IMR-90 (cell line): ENCODE data around the gene CCDC122. TPM values are rescaled to one million over a fixed set of nuclear protein-coding genes. Genes with fewer than 3 reads are reported as not detected.

Experiments
- ATAC-seq: fragments of 200-7000 bp; cut with Tn5 transposase; 2 replicates; pipeline ENCODE4 v1.9.1; 2020; ENCODE audit warnings: low read depth, mild to moderate bottlenecking, moderate library complexity
- BruUV-seq: library from RNA; stranded (reverse); fragments of 400-500 nt; replicated peaks from 2 replicates; lab custom pipeline; 2021; lab: Mats Ljungman, UMichigan
- CTCF ChIA-PET: fragments of 300-600 bp; formaldehyde crosslinking; extraction: SDS; loops from one replicate; lab custom pipeline; 2021; ENCODE audit warnings: antibody characterized with exemption; lab: Yijun Ruan, JAX
- POLR2A ChIA-PET: fragments of 300-600 bp; sonication (Branson Sonifier 250); formaldehyde crosslinking; loops from one replicate; lab custom pipeline; 2022; ENCODE audit warnings: antibody characterized with exemption; ENCODE audit not compliant: unreplicated experiment; lab: Charles Lee
- DNase-seq: peaks from one replicate; pipeline ENCODE4 v3.0.0; 2013
- H2AFZ ChIP-seq: replicated peaks from 2 replicates; pipeline ENCODE3; 2013; ENCODE audit warnings: low read length, mild to moderate bottlenecking; ENCODE audit not compliant: poor library complexity
- H2AK5ac ChIP-seq: 2 replicates; pipeline ENCODE4 v1.6.1; 2013; ENCODE audit warnings: low read depth, low read length, inconsistent platforms
- H2AK9ac ChIP-seq: replicated peaks from 2 replicates; pipeline ENCODE3; 2013; ENCODE audit warnings: mild to moderate bottlenecking, low read depth, low read length, moderate library complexity; ENCODE audit not compliant: poor library complexity
- H2BK120ac ChIP-seq: 2 replicates; pipeline ENCODE4 v1.6.1; 2013; ENCODE audit warnings: low read depth, low read length, inconsistent platforms
- H2BK15ac ChIP-seq: 3 replicates; pipeline ENCODE4 v1.6.1; 2013; ENCODE audit warnings: low read depth, low read length, inconsistent platforms
- H2BK20ac ChIP-seq: 2 replicates; pipeline ENCODE4 v1.6.1; 2013; ENCODE audit warnings: low read depth, mild to moderate bottlenecking, inconsistent platforms, low read length, moderate library complexity
- H2BK5ac ChIP-seq: 2 replicates; pipeline ENCODE4 v1.6.1; 2013; ENCODE audit warnings: mild to moderate bottlenecking, low read depth, low read length, inconsistent platforms; ENCODE audit not compliant: poor library complexity, severe bottlenecking
- H3K14ac ChIP-seq: replicated peaks from 2 replicates; pipeline ENCODE4 v1.6.1; 2013; ENCODE audit warnings: low read depth, low read length, inconsistent platforms
- H3K18ac ChIP-seq: 2 replicates; pipeline ENCODE4 v1.6.1; 2013; ENCODE audit warnings: low read depth, low read length, control low read depth
- H3K23ac ChIP-seq: 2 replicates; pipeline ENCODE4 v1.6.1; 2013; ENCODE audit warnings: low read depth, low read length, inconsistent platforms
- H3K27ac ChIP-seq: 2 replicates; pipeline ENCODE4 v1.5.1; 2013; ENCODE audit warnings: mild to moderate bottlenecking, control low read depth, low read length; ENCODE audit not compliant: insufficient read depth
- H3K27me3 ChIP-seq: 2 replicates; pipeline ENCODE4 v1.6.1; 2013; ENCODE audit warnings: low read length; ENCODE audit not compliant: control insufficient read depth, insufficient read depth
- H3K36me3 ChIP-seq: 2 replicates; pipeline ENCODE4 v1.6.1; 2013; ENCODE audit warnings: low read length, mixed read lengths; ENCODE audit not compliant: control insufficient read depth, insufficient read depth
- H3K4ac ChIP-seq: 2 replicates; pipeline ENCODE4 v1.6.1; 2013; ENCODE audit warnings: low read depth, low read length, inconsistent platforms
- H3K4me1 ChIP-seq: 2 replicates; pipeline ENCODE4 v1.6.1; 2013; ENCODE audit warnings: low read length, mixed read lengths; ENCODE audit not compliant: control insufficient read depth, insufficient read depth
- H3K4me2 ChIP-seq: 2 replicates; pipeline ENCODE4 v1.6.1; 2013; ENCODE audit warnings: low read depth, mild to moderate bottlenecking, control low read depth, low read length, moderate library complexity
- H3K4me3 ChIP-seq: 2 replicates; pipeline ENCODE4 v1.5.1; 2013; ENCODE audit warnings: low read depth, mild to moderate bottlenecking, control low read depth, low read length, moderate library complexity; ENCODE audit not compliant: insufficient read depth
- H3K56ac ChIP-seq: 2 replicates; pipeline ENCODE4 v1.6.1; 2013; ENCODE audit warnings: low read length, inconsistent platforms; ENCODE audit not compliant: insufficient read depth; ENCODE audit errors: extremely low read depth
- H3K79me1 ChIP-seq, 2 experiments: 2 replicates each; pipeline ENCODE4 v1.6.1; 2013; ENCODE audit warnings: low read length in 2 of 2, inconsistent platforms in 1 of 2, low read depth in 1 of 2
- H3K9ac ChIP-seq: 2 replicates; pipeline ENCODE4 v1.6.1; 2013; ENCODE audit warnings: low read depth, low read length, control low read depth
- H3K9me1 ChIP-seq: 2 replicates; pipeline ENCODE4 v1.6.1; 2013; ENCODE audit warnings: low read length, inconsistent platforms; ENCODE audit not compliant: insufficient read depth
- H3K9me3 ChIP-seq: 2 replicates; pipeline ENCODE4 v1.6.1; 2013; ENCODE audit warnings: low read length; ENCODE audit not compliant: control insufficient read depth, insufficient read depth
- H4K20me1 ChIP-seq: 2 replicates; pipeline ENCODE4 v1.6.1; 2013; ENCODE audit warnings: low read length, inconsistent platforms; ENCODE audit not compliant: insufficient read depth
- H4K5ac ChIP-seq: 2 replicates; pipeline ENCODE4 v1.6.1; 2013; ENCODE audit warnings: mild to moderate bottlenecking, low read depth, low read length, control low read depth
- H4K8ac ChIP-seq, 2 experiments: 2 replicates each; pipeline ENCODE4 v1.6.1; 2013; ENCODE audit warnings: low read depth in 2 of 2, low read length in 2 of 2, control low read depth in 1 of 2, inconsistent platforms in 1 of 2
- H4K91ac ChIP-seq: 2 replicates; pipeline ENCODE4 v1.6.1; 2013; ENCODE audit warnings: low read depth, low read length, inconsistent platforms; ENCODE audit not compliant: insufficient read depth
- BHLHE40 ChIP-seq: fragments of 150-350 bp; IDR thresholded peaks from 2 replicates; pipeline ENCODE4 v1.6.1; 2016; ENCODE audit warnings: mild to moderate bottlenecking, low read depth, low read length
- CEBPB ChIP-seq: IDR thresholded peaks from 2 replicates; pipeline ENCODE4 v1.6.1; 2012; ENCODE audit warnings: low read depth, low read length, improper control_type of control experiment
- FOS ChIP-seq: fragments of 150-350 bp; IDR thresholded peaks from 2 replicates; pipeline ENCODE4 v1.6.1; 2016; ENCODE audit warnings: low read depth, low read length
- MXI1 ChIP-seq: IDR thresholded peaks from 2 replicates; pipeline ENCODE4 v1.6.1; 2012; ENCODE audit warnings: low read depth, mild to moderate bottlenecking, low read length, moderate library complexity, borderline replicate concordance
- POLR2A ChIP-seq: IDR thresholded peaks from 2 replicates; pipeline ENCODE4 v1.6.1; 2012; ENCODE audit warnings: mild to moderate bottlenecking, low read depth, low read length
- RAD21 ChIP-seq: IDR thresholded peaks from 2 replicates; pipeline ENCODE4 v1.6.1; 2012; ENCODE audit warnings: low read length, improper control_type of control experiment
- RFX5 ChIP-seq: IDR thresholded peaks from 2 replicates; pipeline ENCODE4 v1.8.0; 2012; ENCODE audit warnings: low read depth, mild to moderate bottlenecking, low read length, moderate library complexity
- SMC3 ChIP-seq: fragments of 150-350 bp; IDR thresholded peaks from 2 replicates; pipeline ENCODE4 v1.6.1; 2016; ENCODE audit warnings: low read depth, mild to moderate bottlenecking, antibody characterized with exemption, low read length, moderate library complexity
- USF2 ChIP-seq: fragments of 150-350 bp; IDR thresholded peaks from 2 replicates; pipeline ENCODE4 v1.6.1; 2017; ENCODE audit warnings: mild to moderate bottlenecking, antibody characterized with exemption, low read length, low read depth
- WGBS, 2 experiments: methylation state at CpG; one replicate each; pipeline versions ENCODE4 v1.1.5 to v1.1.7; 2013; ENCODE audit warnings: missing lambda C conversion rate in 2 of 2; ENCODE audit not compliant: insufficient read length in 1 of 2; ENCODE audit errors: extremely low coverage in 2 of 2; 5-methylcytosine and 5-hydroxymethylcytosine counted together
- dilution Hi-C: fragments of 300-500 bp; cut with HindIII; formaldehyde crosslinking; loops from one replicate; pipeline ENCODE4 v1.14.3; 2018; ENCODE audit warnings: low sequenced_read_pairs; ENCODE audit not compliant: unreplicated experiment
- in situ Hi-C: fragments of 300-500 bp; cut with MboI; formaldehyde crosslinking; loops from 3 replicates; pipeline ENCODE4 v1.14.3; 2019; ENCODE audit warnings: low sequenced_read_pairs, inconsistent platforms, mixed read lengths
- intact Hi-C: fragments of 100-400 bp; cut with micrococcal nuclease; formaldehyde crosslinking; loops from 2 replicates; pipeline ENCODE4 v1.10.0; 2022
- polyA plus RNA-seq, 3 experiments: library from polyadenylated mRNA; depleted of rRNA; stranded (reverse); fragments of >200 nt; gene quantifications; 2 replicates each; pipeline ENCODE4 v1.2.3, GENCODE V29; 2012; ENCODE audit warnings: low replicate concordance in 1 of 3
- total RNA-seq: library from RNA; depleted of rRNA; stranded (reverse); fragments of >200 nt; gene quantifications from 2 replicates; pipeline ENCODE4 v1.2.3, GENCODE V29; 2012
- TF ChIP-seq, protein P1 (sequence below): conservative IDR thresholded peaks from 2 replicates; pipeline ENCODE4 v1.5.1; 2012; ENCODE audit warnings: mild to moderate bottlenecking, low read depth, low read length, improper control_type of control experiment
- TF ChIP-seq, protein P2 (sequence below): fragments of 150-350 bp; IDR thresholded peaks from 2 replicates; pipeline ENCODE4 v1.6.1; 2016; ENCODE audit warnings: low read depth, mild to moderate bottlenecking, low read length, moderate library complexity, borderline replicate concordance

Gene CCDC122
- total and polyA plus RNA-seq, 2 of the 4 experiments (the other 2 are of a cell fraction) = 0.70 to 0.72 TPM

- TF ChIP-seq USF2 (no peak), FOS (no peak), SMC3 (no peak), BHLHE40 (no peak), RFX5 (no peak)
Observed at GRCh38 chr13:43877326-43877725, 2.2 kb downstream of the CCDC122 start (continued).

GRCh38 chr13:43876366-43876765, 3.2 kb downstream of the CCDC122 start:
- H3K4me3 ChIP-seq = no peak overlapping the region
- H2BK15ac ChIP-seq = no peak overlapping the region
- no peak overlapping the region for H3K4me2 ChIP-seq
- BruUV-seq = no TSS peak
- H3K79me1 ChIP-seq = peaks cover 0 to 16% of the 10 kb centered on the region in 2 experiments; a peak in 3 of 4 replicates
- dilution Hi-C loops = no loop called here
- H3K36me3 ChIP-seq = no peaks in the 10 kb centered on the region
- H3K27ac ChIP-seq = no peak overlapping the region
- no peak overlapping the region for H2BK20ac ChIP-seq
- no peak overlapping the region for H3K14ac ChIP-seq
- DNase-seq (no peak), ATAC-seq (no peak)
- H3K18ac ChIP-seq = no peak overlapping the region
- H3K9ac ChIP-seq = no peak overlapping the region
- H4K8ac ChIP-seq = no peak overlapping the region
- no peak overlapping the region for H2AFZ ChIP-seq
- TF ChIP-seq, protein P1, sequence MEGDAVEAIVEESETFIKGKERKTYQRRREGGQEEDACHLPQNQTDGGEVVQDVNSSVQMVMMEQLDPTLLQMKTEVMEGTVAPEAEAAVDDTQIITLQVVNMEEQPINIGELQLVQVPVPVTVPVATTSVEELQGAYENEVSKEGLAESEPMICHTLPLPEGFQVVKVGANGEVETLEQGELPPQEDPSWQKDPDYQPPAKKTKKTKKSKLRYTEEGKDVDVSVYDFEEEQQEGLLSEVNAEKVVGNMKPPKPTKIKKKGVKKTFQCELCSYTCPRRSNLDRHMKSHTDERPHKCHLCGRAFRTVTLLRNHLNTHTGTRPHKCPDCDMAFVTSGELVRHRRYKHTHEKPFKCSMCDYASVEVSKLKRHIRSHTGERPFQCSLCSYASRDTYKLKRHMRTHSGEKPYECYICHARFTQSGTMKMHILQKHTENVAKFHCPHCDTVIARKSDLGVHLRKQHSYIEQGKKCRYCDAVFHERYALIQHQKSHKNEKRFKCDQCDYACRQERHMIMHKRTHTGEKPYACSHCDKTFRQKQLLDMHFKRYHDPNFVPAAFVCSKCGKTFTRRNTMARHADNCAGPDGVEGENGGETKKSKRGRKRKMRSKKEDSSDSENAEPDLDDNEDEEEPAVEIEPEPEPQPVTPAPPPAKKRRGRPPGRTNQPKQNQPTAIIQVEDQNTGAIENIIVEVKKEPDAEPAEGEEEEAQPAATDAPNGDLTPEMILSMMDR = no peak
- TF ChIP-seq POLR2A = no peak
- no peak for TF ChIP-seq RAD21
- no peak for TF ChIP-seq MXI1
- TF ChIP-seq CEBPB = no peak
- TF ChIP-seq SMC3 = no peak
- no peak for TF ChIP-seq FOS
- TF ChIP-seq, protein P2, sequence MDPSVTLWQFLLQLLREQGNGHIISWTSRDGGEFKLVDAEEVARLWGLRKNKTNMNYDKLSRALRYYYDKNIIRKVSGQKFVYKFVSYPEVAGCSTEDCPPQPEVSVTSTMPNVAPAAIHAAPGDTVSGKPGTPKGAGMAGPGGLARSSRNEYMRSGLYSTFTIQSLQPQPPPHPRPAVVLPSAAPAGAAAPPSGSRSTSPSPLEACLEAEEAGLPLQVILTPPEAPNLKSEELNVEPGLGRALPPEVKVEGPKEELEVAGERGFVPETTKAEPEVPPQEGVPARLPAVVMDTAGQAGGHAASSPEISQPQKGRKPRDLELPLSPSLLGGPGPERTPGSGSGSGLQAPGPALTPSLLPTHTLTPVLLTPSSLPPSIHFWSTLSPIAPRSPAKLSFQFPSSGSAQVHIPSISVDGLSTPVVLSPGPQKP = no peak
- no peak for TF ChIP-seq BHLHE40
- TF ChIP-seq USF2 = no peak
- TF ChIP-seq RFX5 = no peak
- H2BK120ac ChIP-seq = no peak overlapping the region
- intact Hi-C loops = loop anchor here (2.0 to 10.0 kb wide), 7 partner anchors 89 to 1212 kb away; partner anchors contain the start of gene ENOX1
- H3K4ac ChIP-seq = no peak overlapping the region
- H4K91ac ChIP-seq = no peak overlapping the region
- no peak overlapping the region for H2AK5ac ChIP-seq
- H2AK9ac ChIP-seq = no peak overlapping the region
- ChIA-PET CTCF (no interaction called here), POLR2A (no interaction called here)
- no peaks in the 10 kb centered on the region for H4K20me1 ChIP-seq
- peaks cover 6% of the 10 kb centered on the region; the same call in 1 of the 2 replicates for H3K9me1 ChIP-seq
- H4K5ac ChIP-seq = no peak overlapping the region
- peaks cover 10% of the 10 kb centered on the region for H3K4me1 ChIP-seq
- H3K9me3 ChIP-seq = no peaks in the 10 kb centered on the region
- H2BK5ac ChIP-seq = no peak overlapping the region
- WGBS, 2 experiments = 100% methylated on average over 1 of the region's 2 CpGs; no CpG with 5 or more reads in 1 of the 2 experiments
- no peaks in the 10 kb centered on the region for H3K27me3 ChIP-seq
- H3K56ac ChIP-seq = no peak overlapping the region
- H3K23ac ChIP-seq = no peak overlapping the region
- in situ Hi-C loops = loop anchor here (10.0 kb wide), 1 partner anchor 792 kb away; no protein-coding TSS in a partner anchor
